ENCODE measurements around the gene KCNH1. TPM values are rescaled to one million over a fixed set of nuclear protein-coding genes. Genes with fewer than 3 reads are reported as not detected.

KCNH1 gene
- total RNA-seq, 1 experiment from 2014 or later: 5.3 TPM

- no peak for DNase-seq (ENCODE audit: low spot score)
These were observed 481.5 kb downstream of the KCNH1 start for GRCh38 chr1:210652329-210652954.

GRCh38 chr1:210650403-210650802 lies 483.5 kb downstream of the KCNH1 start:
- DNase-seq (ENCODE audit: low spot score): no peak

- no peak for DNase-seq (ENCODE audit: low spot score)
These were observed 485.2 kb downstream of the KCNH1 start for GRCh38 chr1:210648588-210649269.

GRCh38 chr1:210647406-210648333 lies 486.3 kb downstream of the KCNH1 start:
- DNase-seq (ENCODE audit: low spot score): peak; percentile 79

- no peak for DNase-seq (ENCODE audit: low spot score)
These were observed 487.7 kb downstream of the KCNH1 start for GRCh38 chr1:210646258-210646616.

GRCh38 chr1:210645582-210646257 lies 488.2 kb downstream of the KCNH1 start:
- DNase-seq (ENCODE audit: low spot score): no peak

GRCh38 chr1:210641582-210641981 lies 492.4 kb downstream of the KCNH1 start:
- no peak for DNase-seq (ENCODE audit: low spot score)

GRCh38 chr1:210635108-210635507 lies 498.8 kb downstream of the KCNH1 start:
- no peak for DNase-seq (ENCODE audit: low spot score)

- no peak for DNase-seq (ENCODE audit: low spot score)
These were observed 500.3 kb downstream of the KCNH1 start for GRCh38 chr1:210633636-210634035.

- DNase-seq (ENCODE audit: low spot score): no peak
These were observed 500.8 kb downstream of the KCNH1 start for GRCh38 chr1:210633140-210633539.

- no peak for DNase-seq (ENCODE audit: low spot score)
These were observed 502.5 kb downstream of the KCNH1 start for GRCh38 chr1:210631399-210631798.

GRCh38 chr1:210629276-210629675 lies 504.7 kb downstream of the KCNH1 start:
- no peak for DNase-seq (ENCODE audit: low spot score)

- DNase-seq (ENCODE audit: low spot score): peak; percentile 30
These were observed 506.2 kb downstream of the KCNH1 start for GRCh38 chr1:210627755-210628154.

Other genes with a start within 250 kb of the KCNH1 start
- 15.1 and 19.8 TPM in 2 replicates for gene RCOR3, start 125.2 kb upstream of the KCNH1 start, total RNA-seq (2014; rRNA removed; shearing (Covaris generic))
- 9.4 and 9.5 TPM in 2 replicates for gene TRAF5, start 192.7 kb upstream of the KCNH1 start, total RNA-seq (2014; rRNA removed; shearing (Covaris generic))

Measured in A172 (cell line).